Measurements from ENCODE around the gene CDAN1.

The CDAN1 gene

DNA sequence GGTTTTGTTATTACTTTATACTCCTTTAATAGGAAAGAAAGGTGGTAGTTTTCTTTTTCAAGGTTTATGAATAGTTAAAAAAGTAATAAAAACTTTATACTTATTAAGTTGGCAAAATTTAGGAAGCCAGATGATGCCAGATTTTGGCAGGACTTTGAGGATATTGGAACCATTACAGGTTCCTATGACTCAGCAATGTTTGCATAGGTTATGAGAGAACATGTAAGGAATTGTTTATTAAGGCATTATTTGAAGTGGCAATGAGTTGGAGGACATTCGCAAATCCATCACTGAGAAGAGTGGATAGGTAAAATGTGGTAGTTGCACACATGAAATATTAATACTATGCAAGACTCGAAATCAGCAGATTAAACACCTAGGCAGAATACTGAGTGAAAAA lies 29.9 kb downstream of the CDAN1 start:
- TF ChIP-seq, protein P1, sequence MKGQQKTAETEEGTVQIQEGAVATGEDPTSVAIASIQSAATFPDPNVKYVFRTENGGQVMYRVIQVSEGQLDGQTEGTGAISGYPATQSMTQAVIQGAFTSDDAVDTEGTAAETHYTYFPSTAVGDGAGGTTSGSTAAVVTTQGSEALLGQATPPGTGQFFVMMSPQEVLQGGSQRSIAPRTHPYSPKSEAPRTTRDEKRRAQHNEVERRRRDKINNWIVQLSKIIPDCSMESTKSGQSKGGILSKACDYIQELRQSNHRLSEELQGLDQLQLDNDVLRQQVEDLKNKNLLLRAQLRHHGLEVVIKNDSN (IDR thresholded peaks at IDR 0.05), result no peak
- no peak for TF ChIP-seq RAD21 (IDR thresholded peaks at IDR 0.05; ENCODE audit: low read depth)
- TF ChIP-seq TCF12 (IDR thresholded peaks at IDR 0.05; ENCODE audit: low read depth), result no peak
- TF ChIP-seq, protein P2, sequence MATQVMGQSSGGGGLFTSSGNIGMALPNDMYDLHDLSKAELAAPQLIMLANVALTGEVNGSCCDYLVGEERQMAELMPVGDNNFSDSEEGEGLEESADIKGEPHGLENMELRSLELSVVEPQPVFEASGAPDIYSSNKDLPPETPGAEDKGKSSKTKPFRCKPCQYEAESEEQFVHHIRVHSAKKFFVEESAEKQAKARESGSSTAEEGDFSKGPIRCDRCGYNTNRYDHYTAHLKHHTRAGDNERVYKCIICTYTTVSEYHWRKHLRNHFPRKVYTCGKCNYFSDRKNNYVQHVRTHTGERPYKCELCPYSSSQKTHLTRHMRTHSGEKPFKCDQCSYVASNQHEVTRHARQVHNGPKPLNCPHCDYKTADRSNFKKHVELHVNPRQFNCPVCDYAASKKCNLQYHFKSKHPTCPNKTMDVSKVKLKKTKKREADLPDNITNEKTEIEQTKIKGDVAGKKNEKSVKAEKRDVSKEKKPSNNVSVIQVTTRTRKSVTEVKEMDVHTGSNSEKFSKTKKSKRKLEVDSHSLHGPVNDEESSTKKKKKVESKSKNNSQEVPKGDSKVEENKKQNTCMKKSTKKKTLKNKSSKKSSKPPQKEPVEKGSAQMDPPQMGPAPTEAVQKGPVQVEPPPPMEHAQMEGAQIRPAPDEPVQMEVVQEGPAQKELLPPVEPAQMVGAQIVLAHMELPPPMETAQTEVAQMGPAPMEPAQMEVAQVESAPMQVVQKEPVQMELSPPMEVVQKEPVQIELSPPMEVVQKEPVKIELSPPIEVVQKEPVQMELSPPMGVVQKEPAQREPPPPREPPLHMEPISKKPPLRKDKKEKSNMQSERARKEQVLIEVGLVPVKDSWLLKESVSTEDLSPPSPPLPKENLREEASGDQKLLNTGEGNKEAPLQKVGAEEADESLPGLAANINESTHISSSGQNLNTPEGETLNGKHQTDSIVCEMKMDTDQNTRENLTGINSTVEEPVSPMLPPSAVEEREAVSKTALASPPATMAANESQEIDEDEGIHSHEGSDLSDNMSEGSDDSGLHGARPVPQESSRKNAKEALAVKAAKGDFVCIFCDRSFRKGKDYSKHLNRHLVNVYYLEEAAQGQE (IDR thresholded peaks at IDR 0.05; ENCODE audit: low read depth), result no peak
- TF ChIP-seq FOXM1 (IDR thresholded peaks at IDR 0.05; ENCODE audit: borderline replicate concordance, low read depth), result no peak
- TF ChIP-seq EGR1 (IDR thresholded peaks at IDR 0.05), result no peak
- no peak for TF ChIP-seq TEAD4 (IDR thresholded peaks at IDR 0.05)
- TF ChIP-seq CEBPB (IDR thresholded peaks at IDR 0.05), result no peak
- TF ChIP-seq ZBTB7A (IDR thresholded peaks at IDR 0.05; ENCODE audit: low read depth), result no peak
- no peak for TF ChIP-seq CREB1 (IDR thresholded peaks at IDR 0.05; ENCODE audit: low read depth)
- TF ChIP-seq EP300 (IDR thresholded peaks at IDR 0.05; ENCODE audit: borderline replicate concordance), result no peak
- TF ChIP-seq, protein P3, sequence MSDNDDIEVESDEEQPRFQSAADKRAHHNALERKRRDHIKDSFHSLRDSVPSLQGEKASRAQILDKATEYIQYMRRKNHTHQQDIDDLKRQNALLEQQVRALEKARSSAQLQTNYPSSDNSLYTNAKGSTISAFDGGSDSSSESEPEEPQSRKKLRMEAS (IDR thresholded peaks at IDR 0.05), result no peak
- TF ChIP-seq NFIC (IDR thresholded peaks at IDR 0.05), result no peak
- no peak for TF ChIP-seq TAF1 (IDR thresholded peaks at IDR 0.05; ENCODE audit: low read depth)
- no peak for TF ChIP-seq YY1 (IDR thresholded peaks at IDR 0.05; ENCODE audit: low read depth)

DNA sequence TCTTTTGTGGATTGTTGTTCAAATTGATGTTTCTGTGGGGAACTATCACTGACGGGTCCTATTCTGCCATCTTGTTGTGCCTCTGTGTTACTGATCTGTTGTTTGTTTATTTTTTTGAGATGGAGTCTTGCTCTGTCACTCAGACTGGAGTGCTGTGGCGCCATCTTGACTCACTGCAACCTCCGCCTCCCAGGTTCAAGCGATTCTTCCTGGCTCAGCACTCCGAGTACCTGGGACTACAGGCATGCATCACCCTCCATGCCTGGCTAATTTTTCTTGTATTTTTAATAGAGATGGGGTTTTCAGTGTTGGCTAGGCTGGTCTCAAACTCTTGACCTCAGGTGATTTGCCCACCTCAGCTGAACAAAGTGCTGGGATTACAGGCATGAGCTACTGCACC lies 31.6 kb downstream of the CDAN1 start:
- TF ChIP-seq TAF1 (IDR thresholded peaks at IDR 0.05; ENCODE audit: low read depth), result no peak
- no peak for TF ChIP-seq FOXM1 (IDR thresholded peaks at IDR 0.05; ENCODE audit: borderline replicate concordance, low read depth)
- TF ChIP-seq, protein P3 (IDR thresholded peaks at IDR 0.05), result no peak
- TF ChIP-seq EGR1 (IDR thresholded peaks at IDR 0.05), result no peak
- TF ChIP-seq EP300 (IDR thresholded peaks at IDR 0.05; ENCODE audit: borderline replicate concordance), result no peak
- TF ChIP-seq ZBTB7A (IDR thresholded peaks at IDR 0.05; ENCODE audit: low read depth), result no peak
- no peak for TF ChIP-seq CREB1 (IDR thresholded peaks at IDR 0.05; ENCODE audit: low read depth)
- TF ChIP-seq CEBPB (IDR thresholded peaks at IDR 0.05), result no peak
- no peak for TF ChIP-seq TEAD4 (IDR thresholded peaks at IDR 0.05)

DNA sequence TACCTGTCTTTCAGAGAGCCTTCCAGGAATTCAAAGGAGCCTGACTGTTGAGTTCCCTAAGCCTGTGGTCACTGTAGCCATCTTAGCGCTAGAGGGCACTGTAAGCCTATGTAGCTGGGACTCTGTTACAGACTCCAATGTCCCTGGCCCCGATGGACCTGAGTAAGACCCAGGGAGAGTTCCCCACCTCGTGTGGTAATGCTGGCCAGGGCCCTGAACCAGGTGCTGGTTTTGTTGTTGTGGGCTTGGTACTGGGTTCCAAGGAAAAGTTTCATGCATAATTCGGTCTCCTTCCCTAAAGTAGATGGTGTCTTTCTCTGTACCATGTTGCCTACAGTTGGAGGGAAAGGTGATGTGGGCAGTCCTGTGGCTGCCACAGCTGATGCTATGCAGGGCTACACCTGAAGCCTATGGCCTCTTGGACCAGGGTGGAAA lies 32.4 kb downstream of the CDAN1 start:
- TF ChIP-seq RAD21 (IDR thresholded peaks at IDR 0.05; ENCODE audit: low read depth), result peak; percentile 95
- TF ChIP-seq TCF12 (IDR thresholded peaks at IDR 0.05; ENCODE audit: low read depth), result no peak
- no peak for TF ChIP-seq TEAD4 (IDR thresholded peaks at IDR 0.05)

DNA sequence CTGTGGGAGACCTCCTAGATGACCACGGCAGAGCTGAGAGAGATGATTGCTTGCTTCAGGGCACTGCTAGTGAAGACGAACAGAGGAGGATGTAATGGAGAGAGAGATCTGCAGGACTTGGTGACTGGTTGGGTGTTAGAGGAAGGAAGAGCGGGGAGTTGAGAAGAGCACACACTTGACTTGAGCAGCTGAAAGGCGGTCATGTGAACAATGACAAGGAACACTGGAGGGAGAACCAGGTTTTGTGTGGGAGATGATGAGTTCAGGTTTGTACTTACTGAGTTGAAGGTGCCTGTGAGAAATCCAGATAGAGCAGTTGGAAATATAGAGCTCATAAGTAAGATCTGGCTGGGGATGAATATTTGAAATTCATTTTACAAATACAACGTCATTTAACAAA lies 40.3 kb downstream of the CDAN1 start:
- TF ChIP-seq EP300 (IDR thresholded peaks at IDR 0.05; ENCODE audit: borderline replicate concordance) (no peak), CEBPB (IDR thresholded peaks at IDR 0.05) (no peak), NFIC (IDR thresholded peaks at IDR 0.05) (no peak), CREB1 (IDR thresholded peaks at IDR 0.05; ENCODE audit: low read depth) (no peak), TEAD4 (IDR thresholded peaks at IDR 0.05) (no peak)
- TF ChIP-seq, protein P2 (IDR thresholded peaks at IDR 0.05; ENCODE audit: low read depth), result no peak

DNA sequence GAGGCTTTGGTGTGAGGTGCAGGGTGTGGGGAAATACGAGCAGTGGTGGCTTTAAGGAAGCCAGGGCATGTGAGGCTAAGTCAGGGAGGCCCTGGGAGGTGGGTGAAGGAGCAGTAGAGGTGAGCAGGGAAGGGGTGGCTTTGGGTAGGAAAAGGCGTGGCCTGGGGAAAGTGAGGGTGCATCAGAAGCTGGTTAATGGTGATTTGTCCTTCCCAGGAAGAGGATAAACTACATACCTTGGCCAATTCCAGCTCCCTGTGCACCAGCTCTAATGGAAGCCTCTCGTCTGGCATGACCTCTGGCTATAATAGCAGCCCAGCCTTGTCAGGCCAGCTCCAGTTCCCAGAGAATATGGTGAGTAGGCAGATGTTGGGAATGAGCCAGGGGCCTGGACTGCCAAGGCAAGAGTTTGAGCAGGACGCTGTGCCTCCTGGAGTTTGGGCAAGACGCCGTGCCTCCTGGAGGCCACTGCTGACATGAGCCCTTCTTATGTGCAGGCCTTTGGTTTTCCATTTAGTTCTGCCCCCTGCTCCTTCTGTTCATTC lies 41.3 kb downstream of the CDAN1 start:
- TF ChIP-seq, protein P1 (IDR thresholded peaks at IDR 0.05), result no peak
- TF ChIP-seq EGR1 (IDR thresholded peaks at IDR 0.05), result no peak
- TF ChIP-seq FOXM1 (IDR thresholded peaks at IDR 0.05; ENCODE audit: borderline replicate concordance, low read depth), result no peak
- TF ChIP-seq TCF12 (IDR thresholded peaks at IDR 0.05; ENCODE audit: low read depth), result no peak
- TF ChIP-seq RAD21 (IDR thresholded peaks at IDR 0.05; ENCODE audit: low read depth), result no peak
- TF ChIP-seq ZBTB7A (IDR thresholded peaks at IDR 0.05; ENCODE audit: low read depth), result no peak
- TF ChIP-seq NFIC (IDR thresholded peaks at IDR 0.05), result no peak
- no peak for TF ChIP-seq EP300 (IDR thresholded peaks at IDR 0.05; ENCODE audit: borderline replicate concordance)
- TF ChIP-seq CREB1 (IDR thresholded peaks at IDR 0.05; ENCODE audit: low read depth), result no peak
- TF ChIP-seq TEAD4 (IDR thresholded peaks at IDR 0.05), result no peak

DNA sequence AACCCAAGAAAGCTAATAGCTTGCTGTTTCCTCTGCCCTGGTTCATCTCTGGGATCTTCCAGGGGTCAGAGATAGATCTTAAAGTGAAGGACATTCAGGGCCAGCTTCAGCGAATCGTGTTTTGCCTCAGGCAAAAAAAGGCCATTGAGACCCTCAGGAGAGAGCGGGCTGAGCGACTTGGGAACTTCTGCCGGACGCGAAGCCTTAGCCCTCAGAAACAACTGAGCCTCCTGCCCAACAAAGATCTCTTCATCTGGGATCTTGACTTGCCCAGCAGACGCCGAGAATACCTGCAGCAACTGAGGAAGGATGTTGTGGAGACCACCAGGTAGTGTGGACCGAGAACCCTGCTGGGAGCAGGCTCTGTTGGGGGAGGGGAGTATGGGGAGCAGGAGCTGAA lies 42.5 kb downstream of the CDAN1 start:
- TF ChIP-seq RAD21 (IDR thresholded peaks at IDR 0.05; ENCODE audit: low read depth), result no peak
- TF ChIP-seq TAF1 (IDR thresholded peaks at IDR 0.05; ENCODE audit: low read depth), result no peak
- TF ChIP-seq FOXM1 (IDR thresholded peaks at IDR 0.05; ENCODE audit: borderline replicate concordance, low read depth), result no peak
- no peak for TF ChIP-seq NFIC (IDR thresholded peaks at IDR 0.05)
- TF ChIP-seq CEBPB (IDR thresholded peaks at IDR 0.05), result no peak
- no peak for TF ChIP-seq EP300 (IDR thresholded peaks at IDR 0.05; ENCODE audit: borderline replicate concordance)
- no peak for TF ChIP-seq CREB1 (IDR thresholded peaks at IDR 0.05; ENCODE audit: low read depth)
- TF ChIP-seq, protein P3 (IDR thresholded peaks at IDR 0.05), result no peak
- no peak for TF ChIP-seq YY1 (IDR thresholded peaks at IDR 0.05; ENCODE audit: low read depth)
- TF ChIP-seq, protein P2 (IDR thresholded peaks at IDR 0.05; ENCODE audit: low read depth), result no peak
- no peak for TF ChIP-seq ZBTB7A (IDR thresholded peaks at IDR 0.05; ENCODE audit: low read depth)
- no peak for TF ChIP-seq EGR1 (IDR thresholded peaks at IDR 0.05)
- no peak for TF ChIP-seq TEAD4 (IDR thresholded peaks at IDR 0.05)

All from Ishikawa (cell line).